GM21737 (cell line): ENCODE results near the gene AFMID.

Experiments
- ATAC-seq: cut with Tn5 transposase; IDR thresholded peaks from one replicate; pipeline ENCODE4 v1.9.1; 2021; ENCODE audit warnings: mild to moderate bottlenecking, moderate library complexity; ENCODE audit not compliant: unreplicated experiment

AFMID gene

GRCh38 chr17:78176548-78177025 is 10.6 kb upstream of the AFMID start:
- peak; percentile 40 for ATAC-seq

GRCh38 chr17:78179372-78179771 is 7.8 kb upstream of the AFMID start:
- no peak for ATAC-seq

GRCh38 chr17:78180083-78180482 is 7.1 kb upstream of the AFMID start:
- no peak for ATAC-seq

GRCh38 chr17:78180508-78180907 is 6.7 kb upstream of the AFMID start:
- ATAC-seq = no peak

- no peak for ATAC-seq
Measured at GRCh38 chr17:78182504-78182903, 4.7 kb upstream of the AFMID start.

GRCh38 chr17:78183916-78184315 is 3.2 kb upstream of the AFMID start:
- no peak for ATAC-seq

- no peak for ATAC-seq
Measured at GRCh38 chr17:78184351-78184750, 2.8 kb upstream of the AFMID start.

GRCh38 chr17:78184868-78185267 is 2.3 kb upstream of the AFMID start:
- ATAC-seq = no peak

GRCh38 chr17:78185981-78186691 is 1.0 kb upstream of the AFMID start:
- no peak for ATAC-seq

- ATAC-seq = no peak
Measured at GRCh38 chr17:78196716-78197115, 9.6 kb downstream of the AFMID start.

GRCh38 chr17:78197147-78197832 is 10.1 kb downstream of the AFMID start:
- ATAC-seq = no peak

GRCh38 chr17:78200451-78200850 is 13.3 kb downstream of the AFMID start:
- no peak for ATAC-seq

GRCh38 chr17:78202666-78203065 is 15.5 kb downstream of the AFMID start:
- ATAC-seq = no peak

GRCh38 chr17:78204387-78205123 is 17.4 kb downstream of the AFMID start:
- no peak for ATAC-seq

- ATAC-seq = no peak
Measured at GRCh38 chr17:78205124-78205775, 18.1 kb downstream of the AFMID start.

- ATAC-seq = no peak
Measured at GRCh38 chr17:78206298-78206697, 19.1 kb downstream of the AFMID start.

- no peak for ATAC-seq
Measured at GRCh38 chr17:78208486-78208885, 21.3 kb downstream of the AFMID start.

GRCh38 chr17:78210111-78210510 is 22.9 kb downstream of the AFMID start:
- no peak for ATAC-seq

GRCh38 chr17:78211032-78211431 is 23.9 kb downstream of the AFMID start:
- ATAC-seq = no peak

- ATAC-seq = peak; percentile 84
Measured at GRCh38 chr17:78214016-78214705, 27.0 kb downstream of the AFMID start, which contains the start of gene BIRC5. BIRC5 (plus strand) TSS chr17:78214253; CDS start chr17:78214317, 64 bp downstream.

- ATAC-seq = no peak
Measured at GRCh38 chr17:78214706-78215061, 27.5 kb downstream of the AFMID start.
